SU-DHL-6 (cell line): ENCODE results near the gene MGAT5.

Source experiments
- EZH2phosphoT487 ChIP-seq: fragments of 200-600 bp; sonication (generic), shearing (Covaris generic); conservative IDR thresholded peaks from 2 replicates; pipeline ENCODE4 v1.6.1; 2018; ENCODE audit warnings: mild to moderate bottlenecking, antibody characterized with exemption, low read length, moderate library complexity, mixed read lengths
- TF ChIP-seq, protein P1 (sequence below): fragments of 200-600 bp; sonication (generic); IDR thresholded peaks from one replicate; pipeline ENCODE4 v1.5.1; 2017; ENCODE audit warnings: antibody characterized with exemption, mild to moderate bottlenecking, low read length, moderate library complexity; ENCODE audit not compliant: insufficient read depth, poor library complexity, severe bottlenecking

GRCh38 chr2:134229540-134229939, 24.3 kb upstream of the MGAT5 start:
- TF ChIP-seq, protein P1, sequence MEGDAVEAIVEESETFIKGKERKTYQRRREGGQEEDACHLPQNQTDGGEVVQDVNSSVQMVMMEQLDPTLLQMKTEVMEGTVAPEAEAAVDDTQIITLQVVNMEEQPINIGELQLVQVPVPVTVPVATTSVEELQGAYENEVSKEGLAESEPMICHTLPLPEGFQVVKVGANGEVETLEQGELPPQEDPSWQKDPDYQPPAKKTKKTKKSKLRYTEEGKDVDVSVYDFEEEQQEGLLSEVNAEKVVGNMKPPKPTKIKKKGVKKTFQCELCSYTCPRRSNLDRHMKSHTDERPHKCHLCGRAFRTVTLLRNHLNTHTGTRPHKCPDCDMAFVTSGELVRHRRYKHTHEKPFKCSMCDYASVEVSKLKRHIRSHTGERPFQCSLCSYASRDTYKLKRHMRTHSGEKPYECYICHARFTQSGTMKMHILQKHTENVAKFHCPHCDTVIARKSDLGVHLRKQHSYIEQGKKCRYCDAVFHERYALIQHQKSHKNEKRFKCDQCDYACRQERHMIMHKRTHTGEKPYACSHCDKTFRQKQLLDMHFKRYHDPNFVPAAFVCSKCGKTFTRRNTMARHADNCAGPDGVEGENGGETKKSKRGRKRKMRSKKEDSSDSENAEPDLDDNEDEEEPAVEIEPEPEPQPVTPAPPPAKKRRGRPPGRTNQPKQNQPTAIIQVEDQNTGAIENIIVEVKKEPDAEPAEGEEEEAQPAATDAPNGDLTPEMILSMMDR = no peak
- no peak for TF ChIP-seq EZH2phosphoT487
